ENCODE results near the gene KIF23. TPM values are rescaled to one million over a fixed set of nuclear protein-coding genes. Genes with fewer than 3 reads are reported as not detected.

Gene KIF23
- total RNA-seq, 1 experiment from 2014 or later = 83.7 TPM

DNA sequence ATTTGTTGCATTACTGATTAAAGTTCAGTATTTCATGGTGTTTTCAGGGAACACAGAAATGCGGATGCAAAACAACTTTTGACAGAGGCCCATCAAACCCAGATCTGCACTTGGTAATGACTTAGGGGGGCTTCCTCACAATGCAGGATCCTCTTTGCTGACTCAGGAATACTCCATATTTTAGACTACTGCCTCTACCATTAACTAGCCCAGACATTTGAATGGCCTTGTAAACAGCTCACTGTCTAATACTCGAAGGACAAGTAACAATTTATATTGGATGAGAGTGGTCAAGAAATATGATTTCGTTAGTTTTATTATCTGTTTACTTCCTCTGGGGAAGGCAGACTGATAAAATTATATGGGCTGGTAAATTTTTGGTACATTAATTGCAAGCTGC lies 9.0 kb upstream of the KIF23 start:
- intact Hi-C loops (cut with micrococcal nuclease) = no loop called here
- ChIA-PET RAD21 (ENCODE audit: low non-redundant PET in 1 of 2, low total read pairs in 2 of 2, uncharacterized antibody in 2 of 2, unreplicated experiment in 2 of 2) (no interaction called here), POLR2A (no interaction called here), CTCF (interaction anchor here (1.2 kb wide), 1 partner anchor 11 kb away, joined by 4 read pairs; no protein-coding TSS in a partner anchor)
- Histone ChIP-seq H2AFZ (ENCODE audit: low read depth, low read length, poor library complexity, severe bottlenecking) (no peak overlapping the region), H3K27me3 (ENCODE audit: insufficient read depth, low read length) (no peaks in the 10 kb centered on the region), H3K4me2 (ENCODE audit: low read length) (no peak overlapping the region), H3K4me1 (ENCODE audit: control insufficient read depth in 1 of 2, insufficient read depth in 2 of 2, low read length in 2 of 2) (no peaks in the 10 kb centered on the region), H3K4me3 (replicated peaks in 1 of 2; ENCODE audit: low read depth in 1 of 2, low read length in 2 of 2) (no peak overlapping the region), H3K27ac (ENCODE audit: low read depth, low read length) (no peak overlapping the region), H3K9me3 (ENCODE audit: control insufficient read depth in 1 of 2, insufficient read depth in 1 of 2, low read depth in 1 of 2, low read length in 2 of 2) (no peaks in the 10 kb centered on the region), H3K9ac (ENCODE audit: low read length) (no peak overlapping the region), H3K36me3 (ENCODE audit: control insufficient read depth in 1 of 2, insufficient read depth in 2 of 2, low read length in 2 of 2) (peaks cover 3 to 5% of the 10 kb centered on the region in 2 experiments; a peak in 2 of 4 replicates), H3K79me2 (ENCODE audit: insufficient read depth, low read length) (no peaks in the 10 kb centered on the region), H3K9me2 (ENCODE audit: insufficient read depth) (no peaks in the 10 kb centered on the region), H4K20me1 (ENCODE audit: insufficient read depth) (no peaks in the 10 kb centered on the region)
- TF ChIP-seq, protein P1, sequence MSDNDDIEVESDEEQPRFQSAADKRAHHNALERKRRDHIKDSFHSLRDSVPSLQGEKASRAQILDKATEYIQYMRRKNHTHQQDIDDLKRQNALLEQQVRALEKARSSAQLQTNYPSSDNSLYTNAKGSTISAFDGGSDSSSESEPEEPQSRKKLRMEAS (IDR thresholded peaks at IDR 0.05) = no peak
- TF ChIP-seq ZFX (IDR thresholded peaks at IDR 0.05) = no peak
- TF ChIP-seq POLR2AphosphoS5 (IDR thresholded peaks at IDR 0.05; ENCODE audit: low read depth, low read length) = no peak
- TF ChIP-seq RAD21 (IDR thresholded peaks at IDR 0.05; ENCODE audit: low read depth) = no peak
- TF ChIP-seq ZBTB33 (IDR thresholded peaks at IDR 0.05; ENCODE audit: extremely low read depth, insufficient replicate concordance, low read length) = no peak
- TF ChIP-seq YY1 (IDR thresholded peaks at IDR 0.05; ENCODE audit: extremely low read depth, insufficient replicate concordance, low read depth, low read length) = no peak
- TF ChIP-seq SIN3A (IDR thresholded peaks at IDR 0.05; ENCODE audit: low read depth) = no peak
- TF ChIP-seq SP1 (IDR thresholded peaks at IDR 0.05; ENCODE audit: low read depth) = no peak
- no peak for TF ChIP-seq CEBPB (IDR thresholded peaks at IDR 0.05; ENCODE audit: low read depth)
- no peak for TF ChIP-seq POLR2A (IDR thresholded peaks at IDR 0.05; ENCODE audit: borderline replicate concordance, extremely low read depth, insufficient read depth, insufficient read length)
- TF ChIP-seq EZH2phosphoT487 (IDR thresholded peaks at IDR 0.05; ENCODE audit: borderline replicate concordance) = no peak
- TF ChIP-seq ELF1 (IDR thresholded peaks at IDR 0.05; ENCODE audit: borderline replicate concordance, low read depth) = no peak
- TF ChIP-seq FOSL1 (IDR thresholded peaks at IDR 0.05; ENCODE audit: low read depth) = no peak
- TF ChIP-seq CTCF (IDR thresholded peaks at IDR 0.05 in 2 of 3, conservative IDR thresholded peaks at IDR 0.05 in 1 of 3; ENCODE audit: borderline replicate concordance in 1 of 3, insufficient read depth in 1 of 3, low read depth in 2 of 3, low read length in 2 of 3) = no peak
- DNase-seq (ENCODE audit: low read depth, low spot score) (no peak), ATAC-seq (no peak)
- no TSS peak for BruUV-seq (replicated peaks)

Measured in HCT116 (cell line).